HUES6 (cell line): ENCODE measurements around the gene WARS2.

Experiments
- H3K27ac ChIP-seq: 2 replicates; pipeline ENCODE4 v1.7.0; 2013; ENCODE audit warnings: low read depth, mild to moderate bottlenecking, low read length, inconsistent platforms
- H3K27me3 ChIP-seq: 2 replicates; pipeline ENCODE4 v1.6.1; 2013; ENCODE audit warnings: low read length; ENCODE audit not compliant: control insufficient read depth, insufficient read depth
- H3K36me3 ChIP-seq: 2 replicates; pipeline ENCODE4 v1.6.1; 2013; ENCODE audit warnings: low read length; ENCODE audit not compliant: control insufficient read depth, insufficient read depth
- H3K4me1 ChIP-seq: 2 replicates; pipeline ENCODE4 v1.6.1; 2013; ENCODE audit warnings: low read length; ENCODE audit not compliant: control insufficient read depth, insufficient read depth
- H3K4me3 ChIP-seq: 2 replicates; pipeline ENCODE4 v1.5.1; 2013; ENCODE audit warnings: low read depth, low read length
- H3K9ac ChIP-seq: one replicate; pipeline ENCODE4 v1.6.1; 2013; ENCODE audit warnings: mild to moderate bottlenecking, low read length
- H3K9me3 ChIP-seq: 2 replicates; pipeline ENCODE4 v1.6.1; 2013; ENCODE audit warnings: low read depth, low read length; ENCODE audit not compliant: control insufficient read depth, insufficient read depth

WARS2 gene

DNA sequence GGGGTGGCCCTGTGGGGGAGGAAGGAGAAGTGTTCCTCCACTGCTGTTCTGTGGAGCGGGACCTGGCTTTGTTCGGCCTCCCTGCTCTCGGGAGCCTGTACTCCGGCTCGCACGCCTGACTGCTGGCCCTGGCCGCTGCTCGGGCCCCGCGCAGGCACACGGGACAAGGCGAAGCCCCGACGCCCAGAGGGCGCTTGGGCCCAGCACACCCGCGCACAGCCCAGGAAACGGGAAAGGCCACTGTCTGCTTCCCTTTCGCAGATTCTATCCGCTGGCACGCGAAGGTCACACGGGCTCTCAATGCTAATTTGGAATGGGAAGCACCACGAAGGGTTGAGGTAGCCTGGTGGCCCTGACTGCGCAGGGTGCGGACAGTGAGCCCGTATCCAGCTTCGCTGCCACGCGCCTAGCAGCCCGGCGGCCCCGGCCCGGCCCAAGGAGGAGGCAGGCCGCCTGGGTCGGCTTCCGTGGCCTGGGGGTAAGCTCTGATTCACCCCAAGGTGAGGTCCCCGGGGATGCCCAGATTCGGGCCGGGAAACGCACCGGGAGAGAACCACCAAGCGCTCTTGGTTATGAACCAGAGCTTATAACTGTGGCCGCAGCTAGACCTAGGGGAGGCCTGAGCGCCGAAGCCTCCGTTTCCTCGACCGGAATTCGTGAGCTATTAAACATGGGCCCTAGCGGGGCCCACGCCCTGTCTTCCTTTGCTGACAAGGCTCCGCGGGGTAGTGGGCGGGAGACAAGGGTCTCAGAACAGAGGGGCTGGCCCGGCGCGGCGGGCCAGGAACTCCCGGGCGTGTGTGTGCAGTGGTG is 132.6 kb downstream of the WARS2 start:
- peaks cover 95% of the 10 kb centered on the region for H3K27me3 ChIP-seq
- H3K9me3 ChIP-seq = no peaks in the 10 kb centered on the region
- peaks cover 21% of the 10 kb centered on the region for H3K4me1 ChIP-seq
- H3K4me3 ChIP-seq = peak overlapping the region; percentile 53
- H3K27ac ChIP-seq = no peak overlapping the region
- H3K36me3 ChIP-seq = no peaks in the 10 kb centered on the region
- no peak overlapping the region for H3K9ac ChIP-seq

DNA sequence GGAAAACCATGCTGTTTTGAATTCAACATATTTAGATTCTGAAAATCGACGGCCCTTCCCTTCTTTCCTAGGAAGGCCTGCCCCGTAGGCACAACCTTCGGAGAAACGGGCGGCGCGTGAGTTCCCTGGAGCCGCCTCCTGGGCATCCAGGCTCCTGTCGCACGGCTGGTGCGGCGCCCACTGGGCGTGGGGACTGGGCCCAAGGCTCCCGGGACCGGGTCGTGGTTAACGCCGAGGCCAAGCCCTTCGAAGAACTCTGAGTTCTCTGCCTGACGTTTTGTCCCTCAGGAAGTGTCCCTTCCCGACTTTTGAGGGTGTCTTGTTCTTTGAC is 133.1 kb downstream of the WARS2 start:
- Histone ChIP-seq H3K36me3 (no peaks in the 10 kb centered on the region), H3K9ac (no peak overlapping the region), H3K27ac (no peak overlapping the region), H3K4me1 (peaks cover 22% of the 10 kb centered on the region), H3K4me3 (peak overlapping the region; percentile 53), H3K9me3 (no peaks in the 10 kb centered on the region), H3K27me3 (peaks cover 95% of the 10 kb centered on the region)

DNA sequence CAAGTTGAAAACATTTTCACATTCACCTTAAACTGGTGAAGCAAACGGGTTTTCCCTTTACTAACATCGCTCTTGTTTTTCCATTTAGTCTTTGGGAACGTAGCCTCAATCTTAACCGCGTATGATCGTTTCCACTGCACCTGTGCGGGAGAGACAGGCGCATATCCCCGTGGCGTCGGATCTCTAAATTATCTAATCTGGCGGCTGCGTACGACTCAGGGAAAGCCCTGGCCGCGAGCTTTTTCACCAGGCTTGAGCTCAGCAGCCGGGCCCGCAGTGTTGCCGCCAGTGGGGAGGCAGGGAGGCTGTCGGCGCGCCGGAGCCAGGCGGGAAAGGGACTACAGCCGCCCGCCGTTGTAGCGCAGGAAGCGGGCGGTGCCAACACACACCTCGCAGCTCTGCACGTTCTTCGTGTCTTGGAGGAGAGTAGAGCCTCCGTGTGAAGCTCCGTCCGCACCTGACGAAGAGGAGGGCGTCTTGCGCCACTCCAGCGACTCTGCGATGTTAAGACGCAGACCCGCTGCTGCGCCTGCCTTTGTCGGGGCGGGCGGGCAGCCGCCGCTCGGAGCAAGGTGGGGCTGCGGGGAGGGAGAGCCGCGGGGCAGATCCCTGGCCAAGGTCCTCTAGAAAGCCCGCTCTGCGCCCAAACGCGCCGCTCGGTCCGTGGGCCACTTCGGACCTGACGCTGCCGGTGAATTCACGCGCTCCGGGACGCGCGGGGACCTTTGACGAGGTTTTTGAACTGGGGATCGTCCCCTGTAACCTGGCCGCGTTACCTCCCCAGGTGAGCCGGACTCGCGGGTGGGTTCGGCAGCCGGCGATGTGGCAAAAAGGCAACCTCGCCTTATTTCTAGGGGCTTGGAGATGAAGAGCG is 133.8 kb downstream of the WARS2 start:
- no peaks in the 10 kb centered on the region for H3K36me3 ChIP-seq
- peaks cover 26% of the 10 kb centered on the region for H3K4me1 ChIP-seq
- H3K9me3 ChIP-seq = no peaks in the 10 kb centered on the region
- H3K4me3 ChIP-seq = peak overlapping the region; percentile 53
- peaks cover 96% of the 10 kb centered on the region for H3K27me3 ChIP-seq
- H3K27ac ChIP-seq = no peak overlapping the region
- no peak overlapping the region for H3K9ac ChIP-seq

DNA sequence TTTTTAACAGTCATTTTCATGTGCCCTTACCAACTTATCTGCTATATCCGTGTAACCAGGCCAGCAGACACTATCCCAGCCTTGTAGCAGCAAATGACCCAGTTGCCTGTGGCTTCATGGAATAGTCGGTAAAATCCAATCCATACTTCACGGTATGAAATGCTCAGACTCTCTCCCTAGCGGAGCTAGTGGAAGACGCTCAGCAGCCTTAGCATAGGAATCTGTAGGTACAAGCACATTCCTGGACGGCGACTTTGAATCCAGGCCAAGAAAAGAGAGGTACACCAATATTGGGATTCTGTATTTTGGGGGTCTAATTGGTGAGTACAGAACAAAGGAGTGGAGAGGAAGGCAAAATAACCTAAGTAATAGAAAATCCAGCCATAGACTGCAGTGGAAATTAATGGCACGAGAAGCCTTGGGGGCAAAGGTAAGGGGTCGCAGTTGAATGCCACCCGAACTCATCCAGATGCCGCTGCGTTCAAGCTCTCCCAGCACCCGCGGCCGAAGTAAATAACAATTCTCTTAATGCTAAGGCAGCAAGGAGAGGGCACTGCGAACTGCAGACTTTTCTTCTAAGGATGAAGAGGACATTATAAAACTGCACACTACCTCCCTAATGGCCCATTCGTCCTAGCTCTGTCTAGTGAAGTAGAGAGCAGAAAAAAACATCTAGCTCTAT is 134.6 kb downstream of the WARS2 start:
- Histone ChIP-seq H3K9me3 (no peaks in the 10 kb centered on the region), H3K27ac (no peak overlapping the region), H3K4me3 (peak overlapping the region; percentile 53), H3K4me1 (peaks cover 29% of the 10 kb centered on the region), H3K9ac (no peak overlapping the region), H3K27me3 (peaks cover 100% of the 10 kb centered on the region), H3K36me3 (no peaks in the 10 kb centered on the region)

DNA sequence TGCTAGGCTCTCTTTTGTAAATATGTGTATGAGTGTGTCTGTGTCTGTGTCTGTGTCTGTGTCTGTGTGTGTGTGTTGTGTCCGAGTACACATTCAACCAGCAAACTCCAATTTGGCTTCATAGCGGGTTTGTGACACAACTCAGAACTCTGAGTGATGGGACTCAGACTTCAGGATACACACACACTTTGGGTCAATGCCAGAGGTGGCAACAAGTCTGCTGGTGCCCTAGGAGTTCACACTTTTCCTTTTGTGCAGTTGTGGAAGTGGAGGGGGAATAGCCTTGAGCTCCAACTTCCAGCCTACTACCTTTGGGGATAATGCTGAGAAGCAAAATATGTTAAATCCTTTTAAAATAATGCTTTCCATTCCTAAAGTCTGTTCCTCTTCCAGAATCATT is 135.7 kb downstream of the WARS2 start:
- Histone ChIP-seq H3K9me3 (no peaks in the 10 kb centered on the region), H3K27me3 (peaks cover 100% of the 10 kb centered on the region), H3K27ac (no peak overlapping the region), H3K36me3 (no peaks in the 10 kb centered on the region), H3K4me1 (peaks cover 38% of the 10 kb centered on the region), H3K9ac (no peak overlapping the region), H3K4me3 (no peak overlapping the region)

DNA sequence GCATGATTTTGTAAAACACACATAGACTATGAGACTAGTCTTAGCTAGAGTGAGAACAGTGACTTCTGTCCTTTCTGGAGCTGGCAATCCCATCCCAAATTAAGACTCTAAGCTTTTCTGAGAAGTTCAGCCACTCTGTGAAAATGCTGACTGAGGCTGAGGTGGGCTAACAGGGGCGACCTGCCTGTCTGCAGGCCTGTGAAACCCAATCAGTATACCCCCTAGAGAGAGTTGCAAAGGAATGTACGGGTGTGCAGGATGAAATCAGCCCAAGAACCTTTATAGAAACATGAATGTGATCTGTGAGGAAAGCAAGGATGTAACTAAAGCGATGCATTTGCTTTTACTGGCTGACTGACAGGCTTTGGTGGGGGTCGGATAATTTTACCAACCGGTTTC is 136.3 kb downstream of the WARS2 start:
- Histone ChIP-seq H3K27me3 (peaks cover 100% of the 10 kb centered on the region), H3K9me3 (no peaks in the 10 kb centered on the region), H3K4me1 (peaks cover 38% of the 10 kb centered on the region), H3K27ac (no peak overlapping the region), H3K4me3 (no peak overlapping the region), H3K9ac (no peak overlapping the region), H3K36me3 (no peaks in the 10 kb centered on the region)

DNA sequence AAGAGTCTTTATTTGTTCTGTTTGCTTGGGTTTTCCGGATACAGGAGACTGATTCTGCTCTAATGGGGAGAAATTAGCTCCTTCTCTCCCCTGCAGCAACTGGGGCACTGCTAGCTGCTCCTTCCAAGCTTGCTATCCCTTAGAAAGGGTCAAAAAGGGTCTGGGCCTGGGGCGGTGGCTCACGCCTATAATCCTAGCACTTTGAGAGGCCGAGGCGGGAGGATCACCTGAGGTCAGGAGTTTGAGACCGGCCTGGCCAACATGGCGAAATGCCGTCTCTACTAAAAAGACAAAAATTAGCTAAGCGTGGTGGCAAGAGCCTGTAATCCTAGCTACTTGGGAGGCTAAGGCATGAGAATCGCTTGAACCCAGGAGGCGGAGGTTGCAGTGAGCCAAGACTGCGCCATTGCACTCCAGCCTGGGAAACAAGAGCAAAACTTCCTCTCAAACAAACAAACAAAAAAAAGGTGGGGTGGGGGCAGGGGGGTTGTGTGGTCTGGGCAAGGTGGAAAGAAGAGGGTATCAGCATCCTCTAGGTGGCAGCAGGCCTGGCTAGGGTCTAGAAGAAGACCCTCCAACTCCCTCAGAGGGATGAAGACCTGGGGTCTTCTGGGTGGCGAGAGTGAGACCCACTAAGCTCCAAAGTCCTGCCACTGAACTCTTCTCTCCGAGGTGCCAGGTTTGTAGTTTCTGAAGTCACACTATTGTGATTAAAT is 136.9 kb downstream of the WARS2 start:
- Histone ChIP-seq H3K9ac (no peak overlapping the region), H3K36me3 (no peaks in the 10 kb centered on the region), H3K9me3 (no peaks in the 10 kb centered on the region)

DNA sequence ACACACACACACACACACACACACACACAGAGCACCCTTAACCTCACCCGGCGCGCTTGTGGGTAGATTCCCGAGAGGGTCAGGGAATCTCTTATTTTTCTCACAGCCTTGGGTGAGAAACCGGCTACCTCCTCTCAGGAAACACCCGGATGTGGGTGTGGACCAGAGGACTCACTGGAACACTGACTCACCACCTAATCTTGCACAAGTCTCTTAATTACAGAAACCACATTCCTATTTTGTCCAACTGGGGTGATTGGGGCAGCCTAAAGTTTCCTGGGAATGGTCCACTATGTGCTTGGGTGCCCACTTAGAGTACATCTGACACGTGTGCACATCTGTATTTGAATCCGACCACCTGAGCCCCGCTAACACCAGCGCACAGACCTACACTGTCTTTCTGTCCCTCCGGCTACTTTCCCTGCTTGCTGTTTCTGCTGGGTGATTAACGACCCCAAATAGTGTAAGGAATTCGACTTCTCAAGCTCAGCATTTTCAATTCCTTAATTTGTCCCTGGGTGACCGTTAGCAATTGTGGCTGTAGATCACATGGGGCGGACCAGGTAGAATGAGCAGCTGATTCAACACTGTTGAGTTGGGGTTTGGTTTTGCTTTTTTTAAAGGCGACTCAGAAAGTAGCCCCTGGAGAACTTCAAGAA is 138.3 kb downstream of the WARS2 start:
- H3K9ac ChIP-seq = no peak overlapping the region
- no peak overlapping the region for H3K27ac ChIP-seq
- peaks cover 100% of the 10 kb centered on the region for H3K27me3 ChIP-seq
- H3K9me3 ChIP-seq = no peaks in the 10 kb centered on the region
- H3K36me3 ChIP-seq = no peaks in the 10 kb centered on the region
- H3K4me3 ChIP-seq = peak overlapping the region; percentile 57; the same call in 1 of the 2 replicates
- peaks cover 31% of the 10 kb centered on the region for H3K4me1 ChIP-seq

More for the DNA sequence above, 136.9 kb downstream of the WARS2 start:
- no peak overlapping the region for H3K4me3 ChIP-seq
- no peak overlapping the region for H3K27ac ChIP-seq
- H3K4me1 ChIP-seq = peaks cover 41% of the 10 kb centered on the region
- H3K27me3 ChIP-seq = peaks cover 100% of the 10 kb centered on the region

DNA sequence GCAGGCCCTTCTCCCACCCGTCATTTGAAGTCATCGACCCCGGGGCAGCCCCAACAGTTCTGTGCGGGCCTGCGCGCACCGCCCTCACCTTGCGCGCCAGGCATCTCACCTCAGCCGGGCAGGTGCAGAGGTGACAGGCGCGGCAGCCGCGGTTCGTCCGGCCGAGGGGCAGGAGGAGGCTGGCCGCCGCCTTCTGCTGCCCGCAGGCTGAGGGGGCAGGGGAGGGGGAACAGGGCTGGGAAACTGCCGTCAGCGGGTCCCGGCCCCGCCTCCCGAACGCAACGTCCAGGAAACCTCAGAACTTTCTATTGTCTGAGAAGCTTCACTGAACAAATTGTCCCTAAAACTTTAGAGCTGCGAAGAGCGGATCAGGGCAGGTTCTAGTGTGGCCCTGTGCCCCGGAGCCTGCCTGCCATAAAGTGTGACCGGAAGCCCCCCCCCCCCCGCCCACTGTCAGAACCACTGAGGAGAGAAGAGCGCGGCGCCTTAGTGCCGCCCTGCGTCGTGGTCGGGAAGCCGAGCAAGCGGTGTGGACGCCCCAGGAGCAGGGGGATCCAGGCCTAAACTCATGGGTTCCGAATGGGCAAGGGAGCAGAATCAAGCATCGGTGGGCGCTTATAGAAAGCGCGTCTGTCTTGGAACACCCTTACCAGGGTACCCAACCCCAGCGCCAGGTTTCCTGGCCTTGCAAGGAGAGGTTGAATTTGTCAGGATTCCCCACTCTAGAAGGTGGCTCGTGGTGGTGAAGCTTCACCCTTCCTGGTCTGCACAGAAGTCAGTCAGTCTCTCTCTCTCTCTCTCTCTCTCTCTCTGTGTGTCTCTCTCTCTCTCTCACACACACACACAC is 139.0 kb downstream of the WARS2 start:
- Histone ChIP-seq H3K36me3 (no peaks in the 10 kb centered on the region), H3K4me3 (peak overlapping the region; percentile 57), H3K9ac (no peak overlapping the region), H3K4me1 (peaks cover 23% of the 10 kb centered on the region), H3K27me3 (peaks cover 100% of the 10 kb centered on the region), H3K27ac (no peak overlapping the region), H3K9me3 (no peaks in the 10 kb centered on the region)
